SK-N-SH (cell line): ENCODE results near the gene ATP6V1B1.

Experiments
- EP300 ChIP-seq, 2 experiments: IDR thresholded peaks; 2 replicates each; pipeline versions ENCODE4 v1.4.0 to v1.6.1; 2012; ENCODE audit warnings: borderline replicate concordance in 1 of 2, low read depth in 1 of 2, low read length in 1 of 2
- MAX ChIP-seq: IDR thresholded peaks from 2 replicates; pipeline ENCODE4 v1.4.0; 2012; ENCODE audit warnings: low read depth
- POLR2AphosphoS5 ChIP-seq: IDR thresholded peaks from 2 replicates; pipeline ENCODE4 v1.6.1; 2012; ENCODE audit warnings: low read depth, low read length
- RAD21 ChIP-seq: IDR thresholded peaks from 2 replicates; pipeline ENCODE4 v1.6.1; 2012; ENCODE audit warnings: mild to moderate bottlenecking, low read length
- RXRA ChIP-seq: IDR thresholded peaks from 2 replicates; pipeline ENCODE4 v1.4.0; 2012; ENCODE audit warnings: low read depth, mild to moderate bottlenecking, borderline replicate concordance
- SIN3A ChIP-seq: IDR thresholded peaks from 2 replicates; pipeline ENCODE4 v1.6.1; 2012; ENCODE audit warnings: low read depth, mild to moderate bottlenecking, low read length, moderate library complexity, borderline replicate concordance
- TCF12 ChIP-seq: IDR thresholded peaks from 2 replicates; pipeline ENCODE4 v1.4.0; 2012
- TF ChIP-seq, protein P1 (sequence below): fragments of 200-600 bp; sonication (generic); IDR thresholded peaks from 2 replicates; pipeline ENCODE4 v1.6.1; 2017; ENCODE audit warnings: antibody characterized with exemption, mild to moderate bottlenecking, moderate library complexity

DNA sequence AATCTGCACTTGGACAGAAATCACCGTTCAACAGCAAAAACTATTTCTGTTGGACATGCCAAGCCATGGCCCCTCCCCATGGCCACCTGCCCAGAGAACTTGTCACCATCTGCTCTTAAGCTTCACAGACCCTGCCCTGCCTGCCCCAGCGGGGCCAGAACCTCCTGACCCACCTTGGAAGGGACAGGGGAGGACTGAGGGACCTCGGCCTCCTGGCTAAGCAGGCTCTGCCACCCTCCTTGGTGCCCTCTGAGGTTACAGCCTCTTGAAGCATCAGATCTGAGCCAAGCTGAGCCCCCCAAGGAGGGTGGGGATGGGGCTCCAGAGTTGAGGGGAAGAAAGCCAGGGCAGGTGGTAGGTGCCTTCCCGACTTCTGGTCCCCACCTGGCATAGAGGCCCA, 52.5 kb downstream of the ATP6V1B1 start:
- TF ChIP-seq SIN3A = no peak
- TF ChIP-seq, protein P1, sequence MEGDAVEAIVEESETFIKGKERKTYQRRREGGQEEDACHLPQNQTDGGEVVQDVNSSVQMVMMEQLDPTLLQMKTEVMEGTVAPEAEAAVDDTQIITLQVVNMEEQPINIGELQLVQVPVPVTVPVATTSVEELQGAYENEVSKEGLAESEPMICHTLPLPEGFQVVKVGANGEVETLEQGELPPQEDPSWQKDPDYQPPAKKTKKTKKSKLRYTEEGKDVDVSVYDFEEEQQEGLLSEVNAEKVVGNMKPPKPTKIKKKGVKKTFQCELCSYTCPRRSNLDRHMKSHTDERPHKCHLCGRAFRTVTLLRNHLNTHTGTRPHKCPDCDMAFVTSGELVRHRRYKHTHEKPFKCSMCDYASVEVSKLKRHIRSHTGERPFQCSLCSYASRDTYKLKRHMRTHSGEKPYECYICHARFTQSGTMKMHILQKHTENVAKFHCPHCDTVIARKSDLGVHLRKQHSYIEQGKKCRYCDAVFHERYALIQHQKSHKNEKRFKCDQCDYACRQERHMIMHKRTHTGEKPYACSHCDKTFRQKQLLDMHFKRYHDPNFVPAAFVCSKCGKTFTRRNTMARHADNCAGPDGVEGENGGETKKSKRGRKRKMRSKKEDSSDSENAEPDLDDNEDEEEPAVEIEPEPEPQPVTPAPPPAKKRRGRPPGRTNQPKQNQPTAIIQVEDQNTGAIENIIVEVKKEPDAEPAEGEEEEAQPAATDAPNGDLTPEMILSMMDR = no peak
- no peak for TF ChIP-seq TCF12
- no peak for TF ChIP-seq MAX
- no peak for TF ChIP-seq RAD21
- TF ChIP-seq RXRA = no peak
- no peak for TF ChIP-seq POLR2AphosphoS5
- no peak for TF ChIP-seq EP300 (IDR thresholded peaks at IDR 0.05; ENCODE audit: borderline replicate concordance in 1 of 2, low read depth in 1 of 2, low read length in 1 of 2)
